Smooth muscle cell (in vitro differentiated cells): Measurements from ENCODE around the gene PNKD. TPM values are rescaled to one million over a fixed set of nuclear protein-coding genes. Genes with fewer than 3 reads are reported as not detected.

Source experiments
- DNase-seq: peaks from one replicate; lab custom pipeline; 2025; ENCODE audit not compliant: unreplicated experiment; lab: John Stamatoyannopoulos, UW
- H2AFZ ChIP-seq: fragments of 200-600 bp; sonication (generic); 2 replicates; pipeline ENCODE4 v1.6.0; 2016; ENCODE audit warnings: antibody characterized with exemption, low read depth, mild to moderate bottlenecking
- H3F3A ChIP-seq: fragments of 200-600 bp; sonication (generic); 2 replicates; pipeline ENCODE4 v1.6.0; 2017; ENCODE audit warnings: antibody characterized with exemption, low read depth
- H3K27ac ChIP-seq: fragments of 200-600 bp; sonication (generic); 2 replicates; pipeline ENCODE4 v1.5.1; 2016; ENCODE audit warnings: low read depth, mild to moderate bottlenecking
- H3K27me3 ChIP-seq: fragments of 200-600 bp; sonication (generic); 2 replicates; pipeline ENCODE4 v1.6.1; 2016; ENCODE audit warnings: low read depth, mild to moderate bottlenecking
- H3K36me3 ChIP-seq: fragments of 200-600 bp; sonication (generic); 2 replicates; pipeline ENCODE4 v1.5.1; 2016; ENCODE audit warnings: low read depth
- H3K4me1 ChIP-seq: fragments of 200-600 bp; sonication (generic); 2 replicates; pipeline ENCODE4 v1.5.1; 2016; ENCODE audit warnings: low read depth
- H3K4me2 ChIP-seq: fragments of 200-600 bp; sonication (generic); 2 replicates; pipeline ENCODE4 v1.6.0; 2016; ENCODE audit warnings: mild to moderate bottlenecking
- H3K4me3 ChIP-seq: fragments of 200-600 bp; sonication (generic); 2 replicates; pipeline ENCODE4 v1.5.1; 2016; ENCODE audit warnings: mild to moderate bottlenecking
- H3K79me2 ChIP-seq: fragments of 200-600 bp; sonication (generic); 2 replicates; pipeline ENCODE4 v1.6.0; 2016; ENCODE audit warnings: low read depth, mild to moderate bottlenecking
- H3K9ac ChIP-seq: fragments of 200-600 bp; sonication (generic); 2 replicates; pipeline ENCODE4 v1.6.0; 2016; ENCODE audit warnings: low read depth
- H3K9me3 ChIP-seq: fragments of 200-600 bp; sonication (generic); replicated peaks from 2 replicates; pipeline ENCODE4 v1.5.1; 2016; ENCODE audit warnings: low read depth
- H4K20me1 ChIP-seq: fragments of 200-600 bp; sonication (generic); 2 replicates; pipeline ENCODE4 v1.6.0; 2016; ENCODE audit warnings: low read depth
- CTCF ChIP-seq: fragments of 200-600 bp; sonication (generic); IDR thresholded peaks from 2 replicates; pipeline ENCODE4 v1.5.1; 2017; ENCODE audit warnings: borderline replicate concordance, mild to moderate bottlenecking, antibody characterized with exemption; ENCODE audit not compliant: insufficient read depth, poor library complexity, severe bottlenecking
- WGBS: methylation state at CpG from one replicate; pipeline ENCODE4 v1.1.7; 2016; ENCODE audit warnings: low lambda C conversion rate; 5-methylcytosine and 5-hydroxymethylcytosine counted together
- polyA plus RNA-seq: library from polyadenylated mRNA; unstranded; fragments of >200 nt; fragmentation: Nextera tagmentation; extraction: Ambion mirVana; gene quantifications from 2 replicates; pipeline ENCODE4 v1.2.1, GENCODE V29; 2016
- total RNA-seq: library from RNA; depleted of rRNA; stranded (reverse); fragments of >200 nt; gene quantifications from 2 replicates; pipeline ENCODE4 v1.2.3, GENCODE V29; 2014

The PNKD gene
- total and polyA plus RNA-seq, 2 experiments from 2014 or later: 42.0 to 126 TPM

- no peak for DNase-seq
- Histone ChIP-seq H3K4me3 (no peak overlapping the region), H3K79me2 (no peaks in the 10 kb centered on the region), H3K9ac (no peak overlapping the region), H3K36me3 (no peaks in the 10 kb centered on the region), H3K27ac (no peak overlapping the region), H3K27me3 (no peaks in the 10 kb centered on the region), H3K4me2 (no peak overlapping the region), H3F3A (no peaks in the 10 kb centered on the region), H3K4me1 (no peaks in the 10 kb centered on the region), H3K9me3 (no peaks in the 10 kb centered on the region), H2AFZ (no peak overlapping the region), H4K20me1 (no peaks in the 10 kb centered on the region)
- no peak for TF ChIP-seq CTCF
- WGBS: 93% methylated on average over 8 of the region's 8 CpGs
Observed at GRCh38 chr2:218341381-218341780, 71.1 kb downstream of the PNKD start.

- WGBS: 91% methylated on average over 5 of the region's 5 CpGs
- no peak overlapping the region for H3K9ac ChIP-seq
- H3F3A ChIP-seq: no peaks in the 10 kb centered on the region
- H4K20me1 ChIP-seq: no peaks in the 10 kb centered on the region
- H3K9me3 ChIP-seq: no peaks in the 10 kb centered on the region
- no peaks in the 10 kb centered on the region for H3K79me2 ChIP-seq
- H3K27ac ChIP-seq: no peak overlapping the region
- H3K4me3 ChIP-seq: no peak overlapping the region
- no peak overlapping the region for H3K4me2 ChIP-seq
- no peak for DNase-seq
- H3K27me3 ChIP-seq: no peaks in the 10 kb centered on the region
- H3K36me3 ChIP-seq: no peaks in the 10 kb centered on the region
- H3K4me1 ChIP-seq: no peaks in the 10 kb centered on the region
- no peak overlapping the region for H2AFZ ChIP-seq
- no peak for TF ChIP-seq CTCF
Observed at GRCh38 chr2:218342837-218343236, 72.5 kb downstream of the PNKD start.

- Histone ChIP-seq H3K9ac (no peak overlapping the region), H2AFZ (no peak overlapping the region)
- DNase-seq: no peak
Observed at GRCh38 chr2:218343591-218343990, 73.3 kb downstream of the PNKD start.

More at GRCh38 chr2:218343591-218343990, 73.3 kb downstream of the PNKD start:
- Histone ChIP-seq H3K4me3 (no peak overlapping the region), H3K4me2 (no peak overlapping the region), H3F3A (no peaks in the 10 kb centered on the region), H3K4me1 (no peaks in the 10 kb centered on the region), H3K27ac (peak overlapping the region; percentile 25), H3K79me2 (no peaks in the 10 kb centered on the region), H3K9me3 (no peaks in the 10 kb centered on the region), H3K36me3 (no peaks in the 10 kb centered on the region), H4K20me1 (no peaks in the 10 kb centered on the region), H3K27me3 (no peaks in the 10 kb centered on the region)
- 47% methylated on average over 3 of the region's 3 CpGs for WGBS
- TF ChIP-seq CTCF: no peak
